Caco-2 (cell line): Measurements from ENCODE around the gene PLEKHA6. TPM values are rescaled to one million over a fixed set of nuclear protein-coding genes. Genes with fewer than 3 reads are reported as not detected.

ENCODE experiments used
- BruUV-seq: library from RNA; stranded (reverse); fragments of 400-500 nt; replicated peaks from 2 replicates; lab custom pipeline; 2021; lab: Mats Ljungman, UMichigan
- CTCF ChIA-PET: fragments of 300-600 bp; sonication (Branson Sonifier 250); formaldehyde crosslinking; loops from one replicate; lab custom pipeline; 2022; ENCODE audit warnings: antibody characterized with exemption; lab: Charles Lee
- POLR2A ChIA-PET: fragments of 300-600 bp; sonication (Branson Sonifier 250); formaldehyde crosslinking; loops from one replicate; lab custom pipeline; 2022; ENCODE audit warnings: antibody characterized with exemption; lab: Charles Lee
- DNase-seq, 2 experiments: peaks; one replicate each; pipeline versions ENCODE4 v3.0.0 to v3.0.0-alpha.2; 2020 to 2022
- H3K27me3 ChIP-seq: replicated peaks from 2 replicates; pipeline ENCODE4 v1.6.0; 2011; ENCODE audit warnings: low read length; ENCODE audit not compliant: control insufficient read depth, insufficient read depth
- H3K36me3 ChIP-seq: 2 replicates; pipeline ENCODE4 v1.5.1; 2011; ENCODE audit warnings: low read length; ENCODE audit not compliant: control insufficient read depth, insufficient read depth
- H3K4me1 ChIP-seq: fragments of 250-450 bp; sonication (Bioruptor Pico); 2 replicates; pipeline ENCODE4 v1.5.1; 2020; ENCODE audit warnings: mild to moderate bottlenecking
- H3K4me3 ChIP-seq: 2 replicates; pipeline ENCODE4 v1.5.1; 2011; ENCODE audit warnings: low read depth, mild to moderate bottlenecking, control low read depth, low read length
- H3K9me3 ChIP-seq: fragments of 250-450 bp; sonication (Bioruptor Pico); 2 replicates; pipeline ENCODE4 v1.5.1; 2020; ENCODE audit warnings: mild to moderate bottlenecking, moderate library complexity
- H3K27ac Mint-ChIP-seq: one replicate; pipeline ENCODE4 v1.8.0; 2022; ENCODE audit warnings: mixed read lengths; ENCODE audit not compliant: unreplicated experiment
- H3K27me3 Mint-ChIP-seq: one replicate; pipeline ENCODE4 v1.8.0; 2022; ENCODE audit warnings: mixed read lengths; ENCODE audit not compliant: insufficient read depth, unreplicated experiment
- H3K36me3 Mint-ChIP-seq: one replicate; pipeline ENCODE4 v1.8.0; 2022; ENCODE audit warnings: mild to moderate bottlenecking, mixed read lengths; ENCODE audit not compliant: insufficient read depth, unreplicated experiment
- H3K4me1 Mint-ChIP-seq: one replicate; pipeline ENCODE4 v1.8.0; 2022; ENCODE audit warnings: low read depth, mixed read lengths; ENCODE audit not compliant: unreplicated experiment
- H3K4me3 Mint-ChIP-seq: one replicate; pipeline ENCODE4 v1.8.0; 2022; ENCODE audit warnings: mild to moderate bottlenecking, moderate library complexity, mixed read lengths; ENCODE audit not compliant: unreplicated experiment
- H3K9me3 Mint-ChIP-seq: one replicate; pipeline ENCODE4 v1.8.0; 2022; ENCODE audit warnings: mixed read lengths; ENCODE audit not compliant: unreplicated experiment
- CTCF ChIP-seq, 2 experiments: fragments of 200-600 bp in 1 of 2; IDR thresholded peaks; 1 replicate in 1 of 2; 2 replicates in 1 of 2; pipeline versions ENCODE4 v1.5.1 to v1.8.0; 2011 to 2022; ENCODE audit warnings: antibody characterized with exemption in 1 of 2, control low read depth in 1 of 2, inconsistent platforms in 1 of 2, low read depth in 1 of 2, low read length in 1 of 2, mild to moderate bottlenecking in 1 of 2, moderate library complexity in 1 of 2; ENCODE audit not compliant: insufficient read depth in 1 of 2, severe bottlenecking in 1 of 2, unreplicated experiment in 1 of 2
- intact Hi-C: fragments of 100-400 bp; cut with micrococcal nuclease; formaldehyde crosslinking; loops from one replicate; pipeline ENCODE4 v1.10.0; 2022; ENCODE audit not compliant: unreplicated experiment
- total RNA-seq: library from RNA; stranded (reverse); gene quantifications from 2 replicates; pipeline ENCODE4 v1.2.3, GENCODE V29; 2022

Gene PLEKHA6
- total RNA-seq, 1 experiment from 2014 or later = 18.8 TPM

- Histone ChIP-seq H3K4me1 (peaks cover 12% of the 10 kb centered on the region), H3K27me3 (no peaks in the 10 kb centered on the region), H3K4me3 (no peak overlapping the region), H3K36me3 (no peaks in the 10 kb centered on the region), H3K9me3 (no peaks in the 10 kb centered on the region)
- H3K27ac Mint-ChIP-seq = no peak overlapping the region
- intact Hi-C loops = no loop called here
- no peak overlapping the region for H3K4me3 Mint-ChIP-seq
- no peaks in the 10 kb centered on the region for H3K27me3 Mint-ChIP-seq
- no peaks in the 10 kb centered on the region for H3K9me3 Mint-ChIP-seq
- BruUV-seq = no TSS peak
- TF ChIP-seq CTCF (IDR thresholded peaks at IDR 0.05; ENCODE audit: insufficient read depth in 1 of 2, low read depth in 1 of 2, low read length in 1 of 2, severe bottlenecking in 1 of 2, unreplicated experiment in 1 of 2) = peak in 1 of 2 experiments; percentile 24
- peaks cover 26% of the 10 kb centered on the region for H3K4me1 Mint-ChIP-seq
- ChIA-PET CTCF (interaction anchor here (0.6 to 1.2 kb wide), 3 partner anchors 11 to 91 kb away, joined by 3 to 5 read pairs (median 5); no protein-coding TSS in a partner anchor), POLR2A (no interaction called here)
- H3K36me3 Mint-ChIP-seq = no peaks in the 10 kb centered on the region
- no peak for DNase-seq
Observed at GRCh38 chr1:204307334-204307883, 52.3 kb downstream of the PLEKHA6 start.

GRCh38 chr1:204306076-204306475 lies 53.7 kb downstream of the PLEKHA6 start:
- peak overlapping the region; percentile 40 for H3K27ac Mint-ChIP-seq
- CTCF ChIA-PET = no interaction called here
- H3K27me3 Mint-ChIP-seq = no peaks in the 10 kb centered on the region

DNA sequence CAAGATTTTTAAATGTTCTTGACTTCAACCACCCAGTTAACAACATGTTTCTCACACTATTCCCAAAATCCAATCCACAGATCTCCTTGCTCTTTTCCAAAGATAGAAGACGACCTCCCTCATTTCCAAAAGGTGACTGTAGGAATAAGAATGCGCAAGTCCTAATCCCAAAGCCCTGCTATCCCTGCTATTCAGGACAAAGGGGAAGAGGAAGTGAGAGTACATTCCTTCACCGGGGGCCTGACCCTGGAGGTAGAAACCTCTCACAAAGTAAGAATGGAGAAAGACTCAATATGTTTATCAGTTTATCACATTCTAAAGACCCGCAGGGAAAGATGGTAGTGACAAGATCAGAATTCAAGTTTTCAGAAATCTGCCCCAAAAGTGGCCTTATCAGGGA lies 55.7 kb downstream of the PLEKHA6 start:
- Mint-ChIP-seq H3K36me3 (no peaks in the 10 kb centered on the region), H3K4me1 (peaks cover 26% of the 10 kb centered on the region), H3K27me3 (no peaks in the 10 kb centered on the region), H3K4me3 (no peak overlapping the region), H3K27ac (no peak overlapping the region), H3K9me3 (no peaks in the 10 kb centered on the region)
- BruUV-seq = no TSS peak
- intact Hi-C loops = loop anchor here (5.0 kb wide), 1 partner anchor 58 kb away; no protein-coding TSS in a partner anchor
- H3K27me3 ChIP-seq = no peaks in the 10 kb centered on the region
- CTCF ChIA-PET = no interaction called here
- H3K36me3 ChIP-seq = no peaks in the 10 kb centered on the region
- no peak overlapping the region for H3K4me3 ChIP-seq
- TF ChIP-seq CTCF (IDR thresholded peaks at IDR 0.05; ENCODE audit: insufficient read depth in 1 of 2, low read depth in 1 of 2, low read length in 1 of 2, severe bottlenecking in 1 of 2, unreplicated experiment in 1 of 2) = no peak
- DNase-seq = no peak
- peaks cover 24% of the 10 kb centered on the region for H3K4me1 ChIP-seq
- no peaks in the 10 kb centered on the region for H3K9me3 ChIP-seq
- POLR2A ChIA-PET = no interaction called here

More at GRCh38 chr1:204306076-204306475, 53.7 kb downstream of the PLEKHA6 start:
- Histone ChIP-seq H3K9me3 (no peaks in the 10 kb centered on the region), H3K27me3 (no peaks in the 10 kb centered on the region), H3K4me1 (peaks cover 21% of the 10 kb centered on the region), H3K4me3 (no peak overlapping the region), H3K36me3 (no peaks in the 10 kb centered on the region)
- H3K9me3 Mint-ChIP-seq = no peaks in the 10 kb centered on the region
- H3K36me3 Mint-ChIP-seq = no peaks in the 10 kb centered on the region
- intact Hi-C loops = no loop called here
- no peak for DNase-seq
- POLR2A ChIA-PET = no interaction called here
- TF ChIP-seq CTCF (IDR thresholded peaks at IDR 0.05; ENCODE audit: insufficient read depth in 1 of 2, low read depth in 1 of 2, low read length in 1 of 2, severe bottlenecking in 1 of 2, unreplicated experiment in 1 of 2) = no peak
- peaks cover 32% of the 10 kb centered on the region for H3K4me1 Mint-ChIP-seq
- BruUV-seq = no TSS peak
- H3K4me3 Mint-ChIP-seq = no peak overlapping the region
